C4-2B (cell line): ENCODE measurements around the gene SLC22A12.

Experiments
- CTCF ChIP-seq: fragments of 450-650 bp; conservative IDR thresholded peaks from 2 replicates; pipeline ENCODE4 v1.5.1; 2017; ENCODE audit warnings: mild to moderate bottlenecking
- ZFX ChIP-seq: fragments of 450-650 bp; IDR thresholded peaks from 2 replicates; pipeline ENCODE4 v1.6.1; 2017

GRCh38 chr11:64602466-64603070 lies 11.5 kb downstream of the SLC22A12 start:
- TF ChIP-seq CTCF, result no peak
- no peak for TF ChIP-seq ZFX
